Keratinocyte (primary cell): ENCODE measurements around the gene HOXA7. TPM values are rescaled to one million over a fixed set of nuclear protein-coding genes. Genes with fewer than 3 reads are reported as not detected.

Experiments used
- DNase-seq: peaks from one replicate; pipeline ENCODE4 v3.0.0-alpha.2; 2011; ENCODE audit warnings: low read depth, missing footprints, low spot score
- FAIRE-seq: peaks from 2 replicates; lab custom pipeline; 2011; peaks lifted over from hg19 to GRCh38; lab: Jason Lieb, UNC
- H2AFZ ChIP-seq: 2 replicates; pipeline ENCODE4 v1.6.0; 2012; ENCODE audit warnings: low read length, control low read depth, inconsistent platforms; ENCODE audit not compliant: control insufficient read depth
- H3K27ac ChIP-seq: 2 replicates; pipeline ENCODE4 v1.5.1; 2011; ENCODE audit warnings: low read length; ENCODE audit not compliant: control insufficient read depth, insufficient read depth
- H3K27me3 ChIP-seq: 3 replicates; pipeline ENCODE4 v1.6.0; 2011; ENCODE audit warnings: low read length; ENCODE audit not compliant: control insufficient read depth, insufficient read depth; ENCODE audit errors: extremely low read depth
- H3K36me3 ChIP-seq, 2 experiments: 2 replicates in 1 of 2; 3 replicates in 1 of 2; pipeline ENCODE4 v1.5.1; 2011; ENCODE audit warnings: low read length in 2 of 2, mild to moderate bottlenecking in 1 of 2; ENCODE audit not compliant: control insufficient read depth in 2 of 2, insufficient read depth in 2 of 2; ENCODE audit errors: extremely low read depth in 1 of 2
- H3K4me1 ChIP-seq: 3 replicates; pipeline ENCODE4 v1.5.1; 2011; ENCODE audit warnings: low read length; ENCODE audit not compliant: control insufficient read depth, insufficient read depth; ENCODE audit errors: extremely low read depth
- H3K4me2 ChIP-seq: 3 replicates; pipeline ENCODE4 v1.6.0; 2011; ENCODE audit warnings: low read depth, low read length; ENCODE audit not compliant: control insufficient read depth, insufficient read depth; ENCODE audit errors: extremely low read depth
- H3K4me3 ChIP-seq, 3 experiments: fragments of 200-600 bp in 1 of 3; sonication (generic) in 1 of 3; 2 replicates in 2 of 3; 3 replicates in 1 of 3; pipeline ENCODE4 v1.5.1; 2011 to 2016; ENCODE audit warnings: low read length in 3 of 3, mild to moderate bottlenecking in 3 of 3, control low read depth in 2 of 3, inconsistent platforms in 1 of 3, low read depth in 1 of 3, mixed read lengths in 1 of 3, mixed run types in 1 of 3, moderate library complexity in 1 of 3; ENCODE audit not compliant: control insufficient read depth in 2 of 3, insufficient read depth in 2 of 3; ENCODE audit errors: extremely low read depth in 1 of 3
- H3K79me2 ChIP-seq: 2 replicates; pipeline ENCODE4 v1.6.0; 2012; ENCODE audit warnings: low read length; ENCODE audit not compliant: control insufficient read depth, insufficient read depth
- H3K9ac ChIP-seq: 3 replicates; pipeline ENCODE4 v1.6.0; 2011; ENCODE audit warnings: low read length; ENCODE audit not compliant: control insufficient read depth, insufficient read depth; ENCODE audit errors: extremely low read depth
- H3K9me1 ChIP-seq: 3 replicates; pipeline ENCODE4 v1.6.0; 2011; ENCODE audit warnings: low read length; ENCODE audit not compliant: control insufficient read depth, insufficient read depth; ENCODE audit errors: extremely low read depth
- H3K9me3 ChIP-seq: 2 replicates; pipeline ENCODE4 v1.5.1; 2012; ENCODE audit warnings: low read depth, low read length; ENCODE audit not compliant: control insufficient read depth
- H4K20me1 ChIP-seq: 3 replicates; pipeline ENCODE4 v1.6.0; 2011; ENCODE audit warnings: low read length; ENCODE audit not compliant: control insufficient read depth, insufficient read depth; ENCODE audit errors: extremely low read depth
- EZH2 ChIP-seq: IDR thresholded peaks from one replicate; pipeline ENCODE4 v1.6.1; 2012; ENCODE audit warnings: inconsistent platforms, mild to moderate bottlenecking, low read length, moderate library complexity
- dilution Hi-C: fragments of 300-500 bp; cut with MboI; formaldehyde crosslinking; loops from one replicate; pipeline ENCODE4 v1.7.0; 2020; ENCODE audit warnings: low sequenced_read_pairs; ENCODE audit not compliant: extremely low pct_ligation_motif_present
- polyA plus RNA-seq, 5 experiments: library from polyadenylated mRNA; depleted of rRNA in 3 of 5; stranded (reverse) in 3 of 5; stranded (forward) in 1 of 5; unstranded in 1 of 5; fragments of >200 nt; gene quantifications; 1 replicate in 1 of 5; 2 replicates in 3 of 5; 3 replicates in 1 of 5; pipeline versions ENCODE4 v1.2.1 to v1.2.3, GENCODE V29; 2011 to 2012; ENCODE audit warnings: missing spikeins in 2 of 5, low read depth in 1 of 5, low replicate concordance in 1 of 5
- TF ChIP-seq, protein P1 (sequence below), 3 experiments: IDR thresholded peaks in 1 of 3; conservative IDR thresholded peaks in 1 of 3; optimal IDR thresholded peaks in 1 of 3; 2 replicates in 2 of 3; 3 replicates in 1 of 3; pipeline versions ENCODE3 to v1.5.1; 2011; ENCODE audit warnings: low read length in 3 of 3, mild to moderate bottlenecking in 3 of 3, moderate library complexity in 2 of 3, control low read depth in 1 of 3, inconsistent platforms in 1 of 3; ENCODE audit not compliant: insufficient read depth in 2 of 3; ENCODE audit errors: extremely low read depth in 1 of 3

The HOXA7 gene
- polyA plus RNA-seq, 1 donor (not counting 4 experiments of a cell fraction or from before 2014, with no cell fraction given) = 8.1 TPM

GRCh38 chr7:27155816-27156507 lies 513 bp downstream of the HOXA7 start:
- Histone ChIP-seq H3K9me1 (no peaks in the 10 kb centered on the region), H3K9me3 (no peaks in the 10 kb centered on the region), H2AFZ (peak overlapping the region; percentile 90), H3K4me1 (peaks cover 79% of the 10 kb centered on the region), H3K79me2 (peaks cover 45% of the 10 kb centered on the region), H3K27me3 (no peaks in the 10 kb centered on the region), H3K27ac (peak overlapping the region; percentile 87), H3K36me3 (no peaks in the 10 kb centered on the region), H3K4me3 (peak overlapping the region; percentile 55 to 94 (median 73)), H3K4me2 (peak overlapping the region; percentile 98), H4K20me1 (no peaks in the 10 kb centered on the region), H3K9ac (peak overlapping the region; percentile 90)
- no peak for TF ChIP-seq EZH2
- TF ChIP-seq, protein P1, sequence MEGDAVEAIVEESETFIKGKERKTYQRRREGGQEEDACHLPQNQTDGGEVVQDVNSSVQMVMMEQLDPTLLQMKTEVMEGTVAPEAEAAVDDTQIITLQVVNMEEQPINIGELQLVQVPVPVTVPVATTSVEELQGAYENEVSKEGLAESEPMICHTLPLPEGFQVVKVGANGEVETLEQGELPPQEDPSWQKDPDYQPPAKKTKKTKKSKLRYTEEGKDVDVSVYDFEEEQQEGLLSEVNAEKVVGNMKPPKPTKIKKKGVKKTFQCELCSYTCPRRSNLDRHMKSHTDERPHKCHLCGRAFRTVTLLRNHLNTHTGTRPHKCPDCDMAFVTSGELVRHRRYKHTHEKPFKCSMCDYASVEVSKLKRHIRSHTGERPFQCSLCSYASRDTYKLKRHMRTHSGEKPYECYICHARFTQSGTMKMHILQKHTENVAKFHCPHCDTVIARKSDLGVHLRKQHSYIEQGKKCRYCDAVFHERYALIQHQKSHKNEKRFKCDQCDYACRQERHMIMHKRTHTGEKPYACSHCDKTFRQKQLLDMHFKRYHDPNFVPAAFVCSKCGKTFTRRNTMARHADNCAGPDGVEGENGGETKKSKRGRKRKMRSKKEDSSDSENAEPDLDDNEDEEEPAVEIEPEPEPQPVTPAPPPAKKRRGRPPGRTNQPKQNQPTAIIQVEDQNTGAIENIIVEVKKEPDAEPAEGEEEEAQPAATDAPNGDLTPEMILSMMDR (optimal IDR thresholded peaks at IDR 0.05 in 1 of 3, IDR thresholded peaks at IDR 0.05 in 1 of 3, conservative IDR thresholded peaks at IDR 0.05 in 1 of 3; ENCODE audit: extremely low read depth in 1 of 3, insufficient read depth in 2 of 3, low read length in 3 of 3) = no peak
- dilution Hi-C loops = no loop called here
- FAIRE-seq (no peak), DNase-seq (no peak)

DNA sequence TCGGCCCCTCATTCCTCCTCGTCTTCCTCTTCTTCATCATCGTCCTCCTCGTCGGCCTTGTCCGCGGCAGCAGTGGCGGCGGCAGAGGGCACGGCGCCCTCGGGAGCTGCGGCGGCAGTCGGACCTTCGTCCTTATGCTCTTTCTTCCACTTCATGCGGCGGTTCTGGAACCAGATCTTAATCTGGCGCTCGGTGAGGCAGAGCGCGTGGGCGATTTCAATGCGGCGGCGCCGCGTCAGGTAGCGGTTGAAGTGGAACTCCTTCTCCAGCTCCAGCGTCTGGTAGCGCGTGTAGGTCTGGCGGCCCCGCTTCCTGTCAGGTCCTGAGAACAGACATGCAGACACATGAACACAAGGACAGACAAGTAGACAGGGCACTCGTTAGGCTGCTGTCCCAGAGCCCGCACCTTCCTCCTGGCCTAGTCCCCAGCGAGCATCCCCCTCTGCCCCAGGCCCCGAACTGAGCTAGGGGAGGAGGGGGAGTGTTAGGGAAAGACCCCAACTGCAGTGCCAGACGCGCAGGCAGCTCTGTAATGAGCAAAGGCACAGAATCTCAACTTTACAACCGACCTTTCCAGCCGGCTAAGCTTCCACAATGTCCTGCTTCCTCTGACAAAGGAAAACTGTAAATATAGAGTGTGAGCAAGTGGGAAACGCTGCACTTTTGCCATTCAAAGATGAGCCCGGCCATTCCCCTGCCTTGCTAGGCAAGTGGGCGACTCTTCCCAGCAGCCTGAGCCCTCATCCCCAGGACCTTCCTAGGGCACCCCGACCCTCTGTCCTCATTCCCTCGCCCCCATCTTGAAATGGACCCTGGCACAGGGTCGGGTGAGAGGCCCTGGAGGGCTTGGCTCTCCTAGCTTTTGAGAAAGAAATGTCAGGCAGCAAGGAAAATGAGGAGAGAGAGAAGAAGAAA lies 1.3 kb downstream of the HOXA7 start:
- H3K9ac ChIP-seq = peak overlapping the region; percentile 90
- H3K9me3 ChIP-seq = no peaks in the 10 kb centered on the region
- no peaks in the 10 kb centered on the region for H4K20me1 ChIP-seq
- H2AFZ ChIP-seq = peak overlapping the region; percentile 54
- no peaks in the 10 kb centered on the region for H3K36me3 ChIP-seq
- dilution Hi-C loops = no loop called here
- TF ChIP-seq, protein P1 (optimal IDR thresholded peaks at IDR 0.05 in 1 of 3, IDR thresholded peaks at IDR 0.05 in 1 of 3, conservative IDR thresholded peaks at IDR 0.05 in 1 of 3; ENCODE audit: extremely low read depth in 1 of 3, insufficient read depth in 2 of 3, low read length in 3 of 3) = no peak
- TF ChIP-seq EZH2 = no peak
- H3K4me3 ChIP-seq = peak overlapping the region; percentile 55 to 94 (median 73)
- H3K27ac ChIP-seq = peak overlapping the region; percentile 87
- peak overlapping the region; percentile 98 for H3K4me2 ChIP-seq
- DNase-seq (no peak), FAIRE-seq (peak; percentile 69)
- peaks cover 53% of the 10 kb centered on the region for H3K79me2 ChIP-seq
- peaks cover 75% of the 10 kb centered on the region for H3K4me1 ChIP-seq
- no peaks in the 10 kb centered on the region for H3K27me3 ChIP-seq
- H3K9me1 ChIP-seq = no peaks in the 10 kb centered on the region
